Loucy (cell line): ENCODE data around the gene ZNF761.

ENCODE experiments used
- EZH2phosphoT487 ChIP-seq: fragments of 200-600 bp; IDR thresholded peaks from 2 replicates; pipeline ENCODE4 v1.6.1; 2018; ENCODE audit warnings: antibody characterized with exemption, mild to moderate bottlenecking, moderate library complexity, borderline replicate concordance
- TF ChIP-seq, protein P1 (sequence below): fragments of 200-600 bp; sonication (generic); conservative IDR thresholded peaks from 2 replicates; pipeline ENCODE4 v1.5.1; 2014; ENCODE audit warnings: mild to moderate bottlenecking, antibody characterized with exemption, low read length

DNA sequence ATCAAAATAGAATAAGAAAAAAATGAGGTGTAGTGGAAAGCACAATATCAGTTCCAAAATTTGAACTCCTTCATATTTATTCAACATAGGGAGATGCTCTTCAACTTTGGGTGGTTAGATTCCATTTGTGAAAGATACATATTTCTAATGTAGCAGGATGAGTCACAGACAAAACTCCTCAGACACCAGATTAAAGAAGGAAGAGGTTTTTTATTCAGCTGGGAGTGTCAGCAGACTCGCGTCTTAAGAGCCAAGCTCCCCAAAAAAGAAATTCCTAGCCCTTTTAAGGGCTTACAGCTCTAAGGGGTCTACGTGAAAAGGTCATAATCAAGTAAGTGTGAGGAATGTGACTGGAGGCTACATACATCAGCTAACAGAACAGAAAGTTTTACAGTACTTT is 43.6 kb upstream of the ZNF761 start:
- TF ChIP-seq, protein P1, sequence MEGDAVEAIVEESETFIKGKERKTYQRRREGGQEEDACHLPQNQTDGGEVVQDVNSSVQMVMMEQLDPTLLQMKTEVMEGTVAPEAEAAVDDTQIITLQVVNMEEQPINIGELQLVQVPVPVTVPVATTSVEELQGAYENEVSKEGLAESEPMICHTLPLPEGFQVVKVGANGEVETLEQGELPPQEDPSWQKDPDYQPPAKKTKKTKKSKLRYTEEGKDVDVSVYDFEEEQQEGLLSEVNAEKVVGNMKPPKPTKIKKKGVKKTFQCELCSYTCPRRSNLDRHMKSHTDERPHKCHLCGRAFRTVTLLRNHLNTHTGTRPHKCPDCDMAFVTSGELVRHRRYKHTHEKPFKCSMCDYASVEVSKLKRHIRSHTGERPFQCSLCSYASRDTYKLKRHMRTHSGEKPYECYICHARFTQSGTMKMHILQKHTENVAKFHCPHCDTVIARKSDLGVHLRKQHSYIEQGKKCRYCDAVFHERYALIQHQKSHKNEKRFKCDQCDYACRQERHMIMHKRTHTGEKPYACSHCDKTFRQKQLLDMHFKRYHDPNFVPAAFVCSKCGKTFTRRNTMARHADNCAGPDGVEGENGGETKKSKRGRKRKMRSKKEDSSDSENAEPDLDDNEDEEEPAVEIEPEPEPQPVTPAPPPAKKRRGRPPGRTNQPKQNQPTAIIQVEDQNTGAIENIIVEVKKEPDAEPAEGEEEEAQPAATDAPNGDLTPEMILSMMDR, result no peak
- no peak for TF ChIP-seq EZH2phosphoT487
